Spinal cord (tissue), 10 donors: Measurements from ENCODE around the gene GBE1. TPM values are rescaled to one million over a fixed set of nuclear protein-coding genes. Genes with fewer than 3 reads are reported as not detected.

Source experiments
- DNase-seq, 6 donors: peaks; one replicate each; pipeline versions ENCODE4 v3.0.0 to v3.0.0-alpha.2; 2013 to 2015; ENCODE audit warnings: low spot score in 6 of 6, low read depth in 4 of 6
- H3K27ac ChIP-seq: one replicate; pipeline ENCODE4 v1.5.1; 2013; ENCODE audit warnings: low read depth, low read length, control low read depth
- H3K27me3 ChIP-seq: one replicate; pipeline ENCODE4 v1.6.1; 2013; ENCODE audit warnings: low read length; ENCODE audit not compliant: control insufficient read depth, insufficient read depth
- H3K36me3 ChIP-seq: one replicate; pipeline ENCODE4 v1.6.1; 2013; ENCODE audit warnings: low read length; ENCODE audit not compliant: control insufficient read depth, insufficient read depth
- H3K4me1 ChIP-seq: one replicate; pipeline ENCODE4 v1.6.1; 2013; ENCODE audit warnings: low read length; ENCODE audit not compliant: control insufficient read depth, insufficient read depth
- H3K4me3 ChIP-seq: one replicate; pipeline ENCODE4 v1.5.1; 2013; ENCODE audit warnings: low read depth, low read length, control low read depth
- H3K9me3 ChIP-seq: one replicate; pipeline ENCODE4 v1.6.1; 2013; ENCODE audit warnings: low read length; ENCODE audit not compliant: control insufficient read depth, insufficient read depth
- WGBS: methylation state at CpG from one replicate; pipeline ENCODE4 v1.1.5; 2013; ENCODE audit warnings: missing lambda C conversion rate; ENCODE audit not compliant: insufficient coverage; 5-methylcytosine and 5-hydroxymethylcytosine counted together
- polyA plus RNA-seq, 2 donors: library from polyadenylated mRNA; unstranded; fragments of 120-200 nt; gene quantifications; one replicate each; pipeline ENCODE4 v1.2.1, GENCODE V29; 2013; ENCODE audit not compliant: insufficient read length in 2 of 2
- total RNA-seq, 2 donors: library from RNA; depleted of rRNA in 1 of 2; stranded (reverse); fragments of 120-200 nt in 1 of 2; fragments of >200 nt in 1 of 2; gene quantifications; one replicate each; pipeline versions ENCODE4 v1.2.3 to v1.2.4, GENCODE V29; 2013 to 2014
- donor health status: healthy.

GBE1 gene
- total and polyA plus RNA-seq, 4 donors: 14.0 to 29.7 (median 19.1) TPM

DNA sequence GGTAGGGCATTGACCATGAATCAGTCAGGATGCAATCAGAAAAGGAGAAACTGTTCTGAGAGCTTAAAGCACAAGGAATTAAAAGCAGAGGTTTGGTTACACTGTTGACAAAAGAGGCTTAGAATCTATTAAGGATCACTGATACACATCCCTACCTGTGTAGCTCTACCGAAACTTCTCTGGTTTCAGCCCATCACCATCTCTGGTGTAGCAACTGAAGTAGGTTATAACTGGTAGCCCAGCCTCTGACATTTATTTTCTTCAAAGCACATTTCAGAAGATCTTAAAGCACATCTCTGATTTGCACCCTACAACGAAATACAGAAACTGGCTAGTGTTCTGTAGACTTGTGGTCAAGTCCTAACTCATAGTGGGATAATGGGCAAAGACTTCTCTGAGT is 283.7 kb downstream of the GBE1 start:
- WGBS: no CpG with 5 or more reads among the region's 2 CpGs
- no peaks in the 10 kb centered on the region for H3K36me3 ChIP-seq
- no peak for DNase-seq
- no peaks in the 10 kb centered on the region for H3K4me1 ChIP-seq
- no peaks in the 10 kb centered on the region for H3K27me3 ChIP-seq
- no peak overlapping the region for H3K27ac ChIP-seq
- no peaks in the 10 kb centered on the region for H3K9me3 ChIP-seq
- no peak overlapping the region for H3K4me3 ChIP-seq

- DNase-seq: peak in 2 of 6 donors; percentile 24 to 55
- no peak overlapping the region for H3K27ac ChIP-seq
- no peaks in the 10 kb centered on the region for H3K36me3 ChIP-seq
- no peak overlapping the region for H3K4me3 ChIP-seq
- no peaks in the 10 kb centered on the region for H3K4me1 ChIP-seq
- 20% methylated on average over 1 of the region's 4 CpGs for WGBS
- no peaks in the 10 kb centered on the region for H3K27me3 ChIP-seq
- no peaks in the 10 kb centered on the region for H3K9me3 ChIP-seq
Observed at GRCh38 chr3:81476692-81477091, 284.8 kb downstream of the GBE1 start.

DNA sequence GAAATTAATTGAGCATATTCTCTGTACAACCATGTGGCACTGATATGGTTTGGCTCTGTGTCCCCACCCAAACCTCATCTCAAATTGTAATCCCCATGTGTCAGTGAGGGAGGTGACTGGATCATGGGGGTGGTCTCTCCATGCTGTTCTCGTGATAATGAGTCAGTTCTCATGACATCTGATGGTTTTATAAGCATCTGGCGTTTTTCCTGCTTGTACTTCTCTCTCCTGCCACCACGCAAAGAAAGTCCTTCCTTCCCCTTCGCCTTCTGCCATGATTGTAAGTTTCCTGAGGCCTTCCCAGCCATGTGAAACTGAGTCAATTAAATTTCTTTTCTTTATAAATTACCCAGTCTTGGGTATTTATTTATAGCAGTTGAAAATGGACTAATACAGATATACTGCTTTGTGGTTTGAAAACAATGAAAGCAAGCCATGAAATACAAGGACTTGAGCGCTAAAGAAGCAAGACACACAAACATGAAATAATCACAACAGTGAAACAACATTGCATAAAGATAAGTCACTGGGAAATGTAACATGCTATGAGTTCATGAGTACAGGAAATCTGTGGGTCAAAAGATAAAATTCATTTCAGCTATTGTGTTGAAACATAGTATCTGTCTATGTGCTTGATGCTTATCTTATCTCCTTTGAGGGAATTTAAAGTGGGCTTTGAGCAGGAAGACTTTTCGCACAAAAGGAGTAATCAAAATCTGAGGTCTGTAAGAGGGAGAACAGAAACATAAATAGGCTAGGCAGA is 288.7 kb downstream of the GBE1 start:
- 100% methylated on average over 1 of the region's 6 CpGs for WGBS
- no peak for DNase-seq
- Histone ChIP-seq H3K27ac (no peak overlapping the region), H3K36me3 (no peaks in the 10 kb centered on the region), H3K4me1 (no peaks in the 10 kb centered on the region), H3K4me3 (no peak overlapping the region), H3K9me3 (no peaks in the 10 kb centered on the region), H3K27me3 (no peaks in the 10 kb centered on the region)

DNA sequence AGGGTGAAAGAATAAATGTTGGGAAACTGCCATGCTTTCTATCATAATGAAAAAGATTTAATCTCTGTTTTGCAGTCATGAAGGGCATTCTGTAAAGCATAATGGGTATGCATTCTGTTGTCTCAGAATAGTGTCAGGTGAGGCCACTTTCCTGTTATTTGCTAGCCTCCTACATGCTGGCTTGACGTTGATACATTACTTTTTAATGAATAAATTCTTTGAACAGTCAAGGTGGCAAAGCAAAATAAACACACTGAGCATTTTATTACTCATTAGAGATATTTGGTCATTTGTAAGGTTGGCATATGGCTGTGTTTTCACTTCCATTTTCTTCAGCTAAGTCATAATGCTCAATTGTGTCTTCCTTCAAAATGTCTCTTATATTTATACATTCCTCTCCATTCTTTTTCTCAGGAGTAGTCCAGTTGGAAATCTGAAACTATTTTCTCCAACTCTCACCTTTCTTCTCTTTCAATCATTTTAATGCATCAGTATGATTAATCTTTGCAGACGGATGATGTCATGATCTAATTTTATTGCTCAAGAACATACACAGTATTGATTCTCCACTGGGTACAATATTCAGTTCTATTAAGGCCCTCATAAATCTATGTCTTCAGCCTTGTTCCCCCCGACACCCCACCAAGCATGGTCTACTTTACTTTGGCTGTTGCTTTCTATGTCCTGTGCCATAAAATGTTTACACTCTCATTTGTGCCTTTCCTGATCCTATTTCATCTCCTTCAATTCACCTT is 290.7 kb downstream of the GBE1 start:
- no peaks in the 10 kb centered on the region for H3K36me3 ChIP-seq
- no peak overlapping the region for H3K4me3 ChIP-seq
- no peaks in the 10 kb centered on the region for H3K4me1 ChIP-seq
- WGBS: 82% methylated on average over 2 of the region's 3 CpGs
- no peaks in the 10 kb centered on the region for H3K9me3 ChIP-seq
- no peak for DNase-seq
- H3K27ac ChIP-seq: no peak overlapping the region
- no peaks in the 10 kb centered on the region for H3K27me3 ChIP-seq

DNA sequence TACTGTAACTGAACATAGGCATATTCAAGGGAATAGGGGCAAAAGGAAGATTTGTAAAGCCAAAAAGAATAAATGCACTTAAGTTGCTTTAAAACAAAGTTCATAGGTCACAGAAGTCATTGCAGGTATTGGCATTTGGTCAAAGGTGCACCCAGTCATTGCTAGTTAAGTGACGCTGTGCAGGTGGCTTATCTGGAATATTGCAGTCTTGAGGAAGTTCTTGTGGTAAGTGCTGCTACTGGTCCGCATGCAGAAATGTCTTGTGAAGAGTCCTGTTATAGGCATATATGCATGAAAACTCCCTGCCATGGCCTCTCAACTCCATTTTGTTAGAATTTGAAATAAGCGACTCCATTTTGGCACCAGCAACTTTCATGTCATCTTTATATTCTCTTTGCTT is 293.1 kb downstream of the GBE1 start:
- no peak for DNase-seq
- Histone ChIP-seq H3K27me3 (no peaks in the 10 kb centered on the region), H3K36me3 (no peaks in the 10 kb centered on the region), H3K4me3 (no peak overlapping the region), H3K9me3 (no peaks in the 10 kb centered on the region), H3K4me1 (no peaks in the 10 kb centered on the region), H3K27ac (no peak overlapping the region)
- 100% methylated on average over 1 of the region's 3 CpGs for WGBS

GRCh38 chr3:81466201-81466560 is 295.3 kb downstream of the GBE1 start:
- DNase-seq: no peak
- Histone ChIP-seq H3K9me3 (no peaks in the 10 kb centered on the region), H3K36me3 (no peaks in the 10 kb centered on the region), H3K4me3 (no peak overlapping the region), H3K27ac (no peak overlapping the region), H3K4me1 (no peaks in the 10 kb centered on the region), H3K27me3 (no peaks in the 10 kb centered on the region)
- no CpG with 5 or more reads among the region's 1 CpG for WGBS

GRCh38 chr3:81465510-81466200 is 295.8 kb downstream of the GBE1 start:
- H3K27me3 ChIP-seq: no peaks in the 10 kb centered on the region
- no peak overlapping the region for H3K4me3 ChIP-seq
- no peaks in the 10 kb centered on the region for H3K36me3 ChIP-seq
- no peaks in the 10 kb centered on the region for H3K4me1 ChIP-seq
- no peak overlapping the region for H3K27ac ChIP-seq
- H3K9me3 ChIP-seq: no peaks in the 10 kb centered on the region
- 76% methylated on average over 2 of the region's 7 CpGs for WGBS
- peak in 1 of 6 donors; percentile 21 for DNase-seq

- Histone ChIP-seq H3K4me3 (no peak overlapping the region), H3K36me3 (no peaks in the 10 kb centered on the region), H3K9me3 (no peaks in the 10 kb centered on the region), H3K4me1 (no peaks in the 10 kb centered on the region), H3K27me3 (no peaks in the 10 kb centered on the region), H3K27ac (no peak overlapping the region)
- no CpG with 5 or more reads among the region's 3 CpGs for WGBS
- DNase-seq: peak in 1 of 6 donors; percentile 46
Observed at GRCh38 chr3:81463781-81464180, 297.7 kb downstream of the GBE1 start.

GRCh38 chr3:81462921-81463320 is 298.5 kb downstream of the GBE1 start:
- Histone ChIP-seq H3K4me3 (no peak overlapping the region), H3K4me1 (no peaks in the 10 kb centered on the region), H3K27me3 (no peaks in the 10 kb centered on the region), H3K36me3 (no peaks in the 10 kb centered on the region), H3K9me3 (no peaks in the 10 kb centered on the region), H3K27ac (no peak overlapping the region)
- WGBS: 50% methylated on average over 3 of the region's 4 CpGs
- DNase-seq: peak in 2 of 6 donors; percentile 47 to 77
